GM12872 (cell line): ENCODE data around the gene HPGD.

Experiments
- CTCF ChIP-seq: IDR thresholded peaks from 3 replicates; pipeline ENCODE4 v1.5.1; 2011; ENCODE audit warnings: low read depth, mild to moderate bottlenecking, low read length, moderate library complexity; ENCODE audit not compliant: insufficient read depth

Gene HPGD

GRCh38 chr4:174450786-174451125 is 71.5 kb downstream of the HPGD start:
- TF ChIP-seq CTCF = no peak

GRCh38 chr4:174449944-174450785 is 72.1 kb downstream of the HPGD start:
- TF ChIP-seq CTCF = no peak

- no peak for TF ChIP-seq CTCF
Observed at GRCh38 chr4:174449152-174449551, 73.1 kb downstream of the HPGD start.

- TF ChIP-seq CTCF = no peak
Observed at GRCh38 chr4:174444390-174444789, 77.9 kb downstream of the HPGD start.
